Dedifferentiated amniotic fluid mesenchymal stem cell (primary cell): ENCODE results near the gene SMAD3.

Source experiments
- DNase-seq: peaks from one replicate; pipeline ENCODE4 v3.0.0-alpha.2; 2016; ENCODE audit errors: extremely low spot score

The SMAD3 gene

DNA sequence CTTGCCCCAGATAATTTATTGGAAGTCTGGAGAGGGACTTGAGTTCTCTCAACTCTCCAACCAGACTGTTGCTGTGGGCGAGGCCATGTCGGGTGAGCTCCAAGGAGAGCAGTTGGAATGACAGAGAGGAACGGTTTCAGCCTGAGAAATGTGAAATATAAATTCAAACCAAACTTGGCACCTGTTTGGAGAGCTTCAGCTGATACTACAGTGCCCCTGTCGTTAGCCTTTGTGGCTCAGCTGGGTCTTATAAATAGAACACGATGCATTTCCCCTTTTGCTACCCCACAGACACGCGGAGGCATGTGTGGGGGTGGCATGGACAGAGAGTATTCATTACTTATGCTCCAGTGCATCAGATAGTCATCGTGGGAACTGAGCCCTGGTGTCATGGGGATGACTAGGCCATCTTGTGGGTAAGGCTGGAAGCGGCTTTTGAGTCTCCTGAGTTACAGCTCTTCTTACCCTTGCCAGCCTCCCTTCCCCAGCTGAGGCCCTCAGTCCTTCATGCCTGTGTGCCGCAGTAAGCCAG is 15.6 kb downstream of the SMAD3 start:
- DNase-seq: peak; percentile 75

DNA sequence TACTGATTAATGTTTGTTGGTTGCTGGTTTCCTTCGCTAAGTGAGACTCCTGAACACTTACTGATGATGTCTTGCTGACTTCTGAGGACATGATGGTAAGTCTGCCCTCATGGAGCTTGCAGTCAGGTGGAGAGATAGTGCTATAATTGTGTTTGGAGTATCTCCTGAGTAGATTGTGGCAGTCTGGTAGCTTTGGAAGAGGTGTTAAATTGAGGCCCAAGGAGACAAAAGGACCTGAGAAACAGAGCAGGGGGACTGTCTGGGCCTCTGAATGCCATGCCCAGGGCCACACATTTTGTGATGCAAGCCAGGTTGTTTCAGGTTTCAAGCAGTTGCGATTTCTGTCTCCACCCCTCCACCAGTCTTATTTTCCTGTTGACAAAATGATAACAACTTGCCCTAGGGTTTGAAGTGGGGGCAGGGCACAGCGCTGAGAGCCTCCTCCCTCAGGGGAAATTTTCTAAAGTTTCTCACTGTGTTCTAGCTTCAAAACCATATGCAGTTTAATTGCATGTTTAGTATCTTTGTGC is 16.7 kb downstream of the SMAD3 start:
- no peak for DNase-seq

DNA sequence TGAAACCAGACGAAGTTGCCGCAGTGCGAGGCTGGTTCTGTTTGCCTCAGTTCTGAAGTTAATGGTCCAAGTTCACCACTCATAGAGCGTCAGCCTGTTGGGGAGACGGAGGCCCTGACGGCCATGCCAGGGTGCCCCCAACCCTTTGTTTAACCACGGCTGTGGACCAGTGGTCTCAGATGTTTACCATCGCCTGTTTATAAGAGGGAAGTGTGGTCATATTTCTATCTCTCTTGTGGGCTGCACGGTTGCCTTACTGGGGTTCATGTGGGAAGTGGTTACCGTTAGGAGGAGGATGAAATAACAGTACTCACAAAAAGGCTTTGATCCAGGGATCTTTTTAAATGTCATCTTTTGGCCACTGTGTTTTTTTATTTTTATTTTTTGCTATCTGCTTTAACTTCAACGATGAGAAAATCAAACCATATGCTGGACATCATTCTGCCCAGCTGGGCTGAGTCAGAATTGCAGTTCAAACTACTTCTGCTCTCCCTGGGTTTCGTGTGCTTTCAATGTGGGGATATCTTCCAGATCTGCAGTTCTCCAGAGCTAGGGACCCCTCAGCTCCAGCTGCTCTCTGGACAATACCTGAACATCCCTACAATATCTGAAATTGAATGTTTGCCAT is 17.8 kb downstream of the SMAD3 start:
- DNase-seq: no peak

DNA sequence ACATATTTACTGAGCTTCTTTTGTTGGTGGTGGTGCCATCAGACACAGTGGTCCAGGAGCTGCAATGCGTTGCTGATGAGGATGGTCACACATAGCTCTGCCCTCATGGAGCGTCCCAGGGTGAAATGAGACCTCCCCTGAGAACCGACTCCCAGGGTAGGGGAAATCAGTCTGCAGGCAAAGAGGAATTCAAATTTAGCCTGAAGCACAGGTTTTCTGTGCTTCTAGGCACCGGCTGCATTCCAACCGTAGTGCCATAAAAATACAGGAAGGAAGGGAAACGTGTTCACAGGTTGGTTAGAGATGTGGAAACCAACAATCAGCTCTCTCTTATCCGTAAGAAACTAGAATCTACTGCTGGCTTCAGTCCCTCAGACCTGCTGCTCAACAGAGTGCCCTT is 19.2 kb downstream of the SMAD3 start:
- DNase-seq: no peak

DNA sequence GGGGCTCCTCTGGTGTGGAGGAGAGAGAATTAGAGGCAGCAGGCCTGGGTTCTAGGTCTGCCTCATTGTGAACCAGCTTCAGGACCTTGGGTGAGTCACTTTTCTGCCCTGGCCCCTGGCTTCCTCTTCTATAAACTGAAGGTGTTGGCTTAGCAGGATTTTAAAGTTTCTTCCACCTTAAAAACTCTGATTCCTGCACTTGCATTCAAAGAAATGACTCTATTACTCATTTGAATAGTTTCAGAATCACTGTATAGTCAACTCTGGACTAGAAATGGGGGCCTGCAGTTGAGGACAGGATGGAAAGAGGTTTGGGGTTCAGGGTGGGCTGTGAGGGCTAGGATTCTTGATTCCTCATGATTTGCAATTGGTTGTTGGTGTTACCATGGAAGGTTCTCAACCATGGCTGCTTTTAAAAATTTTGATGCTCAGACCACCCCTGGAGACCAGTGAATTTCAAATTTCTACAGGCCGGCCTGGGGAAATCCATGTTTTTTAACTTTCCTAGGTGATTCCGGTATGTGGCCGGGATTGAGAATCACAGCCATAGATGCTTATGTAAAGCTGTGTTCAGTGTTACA is 19.9 kb downstream of the SMAD3 start:
- no peak for DNase-seq

DNA sequence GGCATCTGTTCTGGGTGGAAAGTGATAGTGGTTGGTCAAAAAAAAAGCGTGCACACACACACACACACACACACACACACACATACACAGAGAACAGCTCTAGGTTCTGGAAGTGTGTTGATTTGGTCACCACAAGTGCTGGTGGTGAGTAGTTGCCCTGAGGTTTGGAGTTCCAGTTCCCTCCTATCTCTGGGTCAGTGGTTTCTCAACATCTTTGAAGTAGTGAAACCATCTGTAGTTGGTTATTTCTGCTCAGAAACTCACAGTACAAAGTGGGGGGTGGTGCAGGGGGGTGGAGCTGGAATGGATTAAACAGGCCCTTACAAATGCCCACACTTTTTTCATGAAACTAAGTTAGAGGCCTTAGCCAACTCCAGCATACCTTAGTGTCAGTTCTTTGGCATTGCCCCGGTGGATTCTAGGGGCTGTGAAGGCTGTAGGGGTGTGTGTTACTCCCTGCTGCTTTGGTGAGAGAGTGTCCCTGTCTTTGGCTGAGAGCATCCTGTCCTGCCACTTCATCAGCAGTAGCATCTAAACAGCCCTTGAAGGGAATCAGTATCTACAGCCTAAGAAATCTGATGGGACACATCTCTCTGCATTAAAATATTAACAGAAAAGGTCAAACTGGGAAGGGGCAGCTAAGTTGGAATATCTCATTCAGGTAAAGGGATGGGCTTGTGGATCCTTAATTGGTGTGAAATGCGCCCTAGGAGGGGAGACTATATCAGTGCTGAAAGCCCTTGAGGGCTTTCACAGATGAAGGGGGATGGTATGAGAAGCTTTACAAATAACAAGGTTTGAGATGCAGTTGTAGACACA is 20.6 kb downstream of the SMAD3 start:
- peak; percentile 67 for DNase-seq

DNA sequence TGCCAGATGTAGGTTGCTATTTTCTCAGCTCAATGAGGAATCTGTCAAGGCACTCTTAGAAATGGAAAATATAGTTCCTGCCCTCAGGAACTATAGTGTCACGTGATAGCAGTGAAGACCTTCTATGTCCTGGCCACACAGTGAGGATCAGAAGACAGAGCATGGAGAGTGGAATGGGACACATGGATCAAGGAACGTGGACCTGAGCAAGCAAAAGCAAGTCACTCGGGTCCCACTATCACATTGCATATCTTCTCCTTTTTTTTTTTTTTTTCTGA is 21.2 kb downstream of the SMAD3 start:
- no peak for DNase-seq

DNA sequence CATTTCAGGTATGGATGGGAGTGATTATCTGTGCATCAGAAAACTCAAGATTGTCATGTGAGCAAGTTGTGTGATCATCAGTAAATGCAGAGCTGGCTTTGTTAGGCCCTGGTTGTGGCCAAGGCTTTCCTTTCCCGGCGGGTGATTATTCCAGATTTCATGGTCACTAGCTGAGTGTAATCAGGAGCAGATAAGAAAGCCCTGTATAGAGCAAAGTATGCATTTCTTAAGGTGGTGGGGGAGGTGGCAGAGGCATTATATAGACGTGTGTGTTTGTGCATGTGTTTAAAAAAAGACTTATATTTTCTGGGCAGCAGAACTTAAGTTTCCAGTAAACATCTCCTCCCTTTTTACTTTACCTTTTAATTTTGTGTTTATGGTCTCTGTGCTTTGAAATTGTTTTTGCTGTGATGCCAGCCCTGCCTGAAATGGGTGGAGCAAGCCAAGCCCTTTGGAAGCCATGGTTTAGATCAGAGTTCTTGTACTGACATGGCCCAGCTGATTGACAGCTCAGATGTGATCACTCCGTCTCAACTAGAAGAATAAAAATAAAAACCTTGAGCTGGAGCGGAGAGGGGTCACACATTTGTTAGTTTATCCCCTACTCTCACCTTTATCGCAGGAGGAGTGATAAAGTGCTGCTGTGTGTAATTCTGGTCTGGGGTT is 22.2 kb downstream of the SMAD3 start:
- no peak for DNase-seq

DNA sequence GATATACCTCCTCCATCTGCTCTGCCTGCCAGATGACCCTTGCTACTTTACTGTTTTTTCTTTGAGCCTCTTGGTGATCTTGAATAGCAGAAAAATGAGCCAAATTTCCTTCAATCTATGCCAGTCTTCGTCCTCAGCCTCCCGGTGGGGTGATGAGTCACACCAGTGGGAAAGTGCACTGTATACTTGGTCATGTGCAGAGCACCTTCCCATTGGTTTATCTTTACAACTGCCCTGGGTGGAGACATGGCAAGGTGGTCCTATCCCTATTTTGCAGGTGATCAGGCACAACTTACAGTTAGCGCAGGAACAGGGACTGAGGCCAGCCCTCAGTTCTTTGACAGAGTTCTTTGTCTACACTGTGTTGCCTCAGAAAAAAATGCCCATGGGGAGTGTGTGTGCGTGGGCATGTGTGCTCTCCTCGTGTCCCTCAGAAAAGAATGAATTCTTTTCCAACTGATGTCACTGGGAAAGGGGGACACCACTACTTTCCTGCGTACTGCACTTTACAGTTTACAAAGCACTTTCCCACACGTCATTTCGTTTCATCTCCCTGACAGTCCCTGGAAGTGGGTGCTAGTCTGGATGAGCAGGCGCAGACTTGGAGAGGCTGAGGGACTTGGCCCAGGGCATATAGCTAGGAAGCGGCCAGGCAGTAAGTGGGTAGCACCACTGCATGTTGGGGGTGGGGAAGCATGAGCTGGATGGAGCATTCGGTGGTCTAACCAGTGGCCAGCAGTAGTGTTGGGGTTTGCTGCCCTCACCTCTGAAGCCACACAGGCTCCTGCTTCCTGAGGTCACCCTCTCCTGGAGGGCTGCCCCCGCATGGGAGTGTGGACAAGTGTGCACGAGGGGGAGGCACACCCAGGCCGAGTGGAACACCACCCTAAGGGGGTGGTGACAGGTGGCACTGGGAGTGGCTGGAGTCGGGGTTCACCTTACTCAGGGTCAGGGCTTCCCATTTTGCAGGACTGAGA is 24.1 kb downstream of the SMAD3 start:
- DNase-seq: no peak

DNA sequence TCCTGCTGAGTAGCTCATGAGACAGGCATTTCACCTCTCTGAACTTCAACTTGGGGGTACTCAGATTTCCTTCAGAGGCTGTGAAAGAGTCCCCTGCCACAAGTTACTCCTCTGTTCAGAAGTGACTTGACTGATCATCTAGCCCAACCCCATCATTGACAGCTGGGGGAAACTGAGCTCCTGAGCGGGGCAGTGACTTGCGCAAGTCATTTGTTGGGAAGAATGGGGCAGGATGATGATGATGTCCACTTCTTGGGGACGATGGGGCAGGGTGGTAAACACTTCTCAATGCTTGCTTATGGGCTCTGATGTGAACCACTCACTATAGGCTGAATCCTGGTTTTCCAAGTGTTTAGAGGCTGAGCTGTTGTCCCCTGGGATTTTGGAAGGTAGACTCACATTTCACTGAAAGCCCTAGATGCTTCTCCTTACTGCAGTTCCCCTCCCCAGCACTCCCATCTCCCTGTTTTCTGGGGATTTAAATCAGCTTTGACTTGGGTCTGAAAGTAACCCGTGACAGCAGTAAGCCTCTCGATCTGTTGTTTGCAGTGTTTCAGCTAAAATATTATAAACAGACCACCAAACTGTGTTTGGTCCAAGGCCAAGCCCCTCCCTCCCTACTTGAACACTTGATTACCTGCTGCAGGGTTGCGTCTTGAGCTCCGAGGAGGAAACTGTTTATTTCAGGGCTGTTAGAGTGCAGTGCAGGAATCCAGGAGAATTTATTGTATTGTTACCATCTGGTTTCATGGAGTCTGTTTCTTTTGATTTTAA is 25.1 kb downstream of the SMAD3 start:
- DNase-seq: no peak

DNA sequence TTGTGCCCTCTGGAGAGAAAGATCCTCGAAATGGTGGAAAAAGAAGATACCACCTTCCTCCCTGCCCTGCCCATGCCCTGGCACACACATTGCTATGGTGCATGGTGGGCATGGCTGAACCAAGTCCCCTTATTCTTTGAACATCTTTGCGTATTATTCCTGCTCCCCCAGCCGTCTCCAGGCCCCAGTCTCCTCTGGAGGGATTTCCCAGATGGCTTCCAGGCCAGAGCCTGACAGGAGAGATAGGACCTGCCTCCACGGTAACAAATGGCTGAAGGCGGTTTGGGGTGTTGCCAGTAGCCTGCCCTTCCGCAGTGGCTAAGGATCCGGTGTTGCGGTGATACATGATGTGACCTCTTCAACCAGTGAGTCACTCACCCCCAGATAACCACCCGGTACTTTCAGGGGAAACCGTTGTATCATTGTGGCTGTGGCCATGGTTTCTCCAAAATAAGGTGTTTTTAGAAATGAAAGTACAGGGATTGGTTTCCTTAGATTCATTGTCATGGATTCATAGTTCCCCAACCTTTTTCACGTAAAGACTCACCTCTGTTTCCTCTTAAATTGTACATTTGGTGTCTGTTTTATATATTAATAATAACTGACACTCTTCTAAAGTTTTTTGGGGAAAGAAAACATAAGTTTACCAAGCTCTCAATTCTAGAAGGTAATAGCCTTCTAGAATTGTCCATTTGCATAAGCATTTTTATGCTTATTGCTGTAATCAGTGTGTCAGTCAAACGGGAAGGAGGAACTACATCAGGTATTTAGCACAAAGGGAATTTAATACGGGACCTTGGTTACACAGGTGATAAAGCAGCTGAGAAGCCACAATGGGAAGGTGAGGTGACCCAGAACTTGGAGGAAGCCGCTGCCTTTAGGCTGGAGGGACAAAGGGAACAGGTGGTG is 25.9 kb downstream of the SMAD3 start:
- DNase-seq: no peak

DNA sequence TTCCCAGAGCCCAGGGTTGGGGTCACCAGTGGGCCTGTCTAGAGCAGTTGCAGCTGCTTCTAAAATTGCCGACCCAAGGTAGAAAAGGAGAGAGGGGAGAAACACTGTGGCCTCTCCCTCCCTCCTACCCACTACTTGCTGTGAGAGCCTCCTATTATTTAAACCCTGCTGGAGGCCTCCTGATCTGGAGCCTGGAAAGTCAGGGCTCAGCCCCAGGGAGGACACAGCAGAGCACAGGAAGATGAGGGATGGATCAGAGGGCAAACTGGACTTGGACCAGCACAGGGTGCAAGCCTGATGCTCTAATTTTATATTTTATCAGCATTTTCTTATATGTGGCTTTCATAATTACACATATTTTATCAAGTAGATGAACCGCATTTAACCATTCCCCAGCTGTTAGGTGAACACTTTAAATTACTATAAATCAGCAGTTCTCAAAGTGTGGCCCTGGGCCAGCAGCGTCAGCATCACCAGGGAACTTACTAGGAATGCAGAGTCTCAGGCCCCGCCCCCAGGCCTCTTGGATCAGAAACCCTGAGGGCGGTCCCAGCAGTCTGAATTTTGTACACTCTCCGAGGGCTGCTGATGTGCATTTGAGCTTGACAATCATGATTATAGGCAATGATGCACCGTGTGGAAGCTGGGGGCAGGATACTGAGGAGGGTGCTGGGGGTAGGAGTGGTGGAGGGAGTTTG is 26.7 kb downstream of the SMAD3 start:
- no peak for DNase-seq

DNA sequence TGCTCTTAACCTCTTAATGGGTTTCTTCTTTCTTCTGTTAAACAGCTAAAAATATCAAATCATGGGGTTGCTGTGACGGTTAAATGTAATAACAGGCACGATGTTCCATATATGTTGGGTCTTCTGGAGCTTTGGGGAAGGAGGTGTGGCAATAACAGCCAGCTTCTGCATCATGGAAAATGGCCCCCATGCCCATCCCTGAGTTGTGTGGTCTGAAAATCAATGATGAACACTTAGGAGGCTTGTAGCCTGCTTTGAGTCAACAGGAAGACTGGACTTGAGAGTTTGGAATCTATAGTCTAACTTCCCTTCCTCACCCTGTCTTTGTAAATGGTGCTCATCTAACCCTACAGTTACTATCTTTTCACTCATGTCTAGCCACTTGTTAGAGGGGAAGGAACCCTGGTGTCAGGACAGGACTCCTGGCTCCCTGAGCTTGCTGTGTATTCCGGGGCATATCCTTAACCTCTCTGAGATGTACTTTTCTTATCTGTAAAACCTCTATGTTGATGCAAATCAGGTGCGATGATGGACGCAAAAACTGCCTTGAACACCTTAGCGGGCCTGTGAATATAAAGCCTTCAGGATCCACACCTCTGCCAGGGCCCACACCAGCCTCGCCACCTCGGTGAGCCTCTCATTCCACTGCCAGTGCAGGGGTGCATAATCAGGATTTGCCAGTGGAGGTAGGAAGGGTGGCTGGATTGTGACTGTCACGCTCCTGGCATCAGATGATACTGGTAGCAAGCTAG is 27.5 kb downstream of the SMAD3 start:
- no peak for DNase-seq

DNA sequence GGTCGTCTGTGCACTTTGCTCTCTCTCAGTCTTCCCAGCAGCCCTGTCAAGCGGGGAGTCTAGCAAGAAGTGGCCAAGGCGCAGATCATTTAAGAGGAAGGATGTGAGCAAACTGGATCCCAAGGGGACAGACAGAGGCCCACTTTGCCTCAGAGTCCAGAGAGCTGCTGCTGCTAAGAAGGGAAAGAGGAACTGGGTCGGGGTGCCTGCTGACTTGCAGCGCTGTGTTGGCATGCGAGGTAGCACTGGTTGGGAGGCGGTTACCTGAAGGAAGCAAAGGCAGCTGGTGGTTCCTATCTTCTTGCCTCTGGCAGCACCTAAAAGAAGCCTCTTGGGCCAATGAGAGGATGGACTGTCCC is 28.1 kb downstream of the SMAD3 start:
- DNase-seq: no peak

DNA sequence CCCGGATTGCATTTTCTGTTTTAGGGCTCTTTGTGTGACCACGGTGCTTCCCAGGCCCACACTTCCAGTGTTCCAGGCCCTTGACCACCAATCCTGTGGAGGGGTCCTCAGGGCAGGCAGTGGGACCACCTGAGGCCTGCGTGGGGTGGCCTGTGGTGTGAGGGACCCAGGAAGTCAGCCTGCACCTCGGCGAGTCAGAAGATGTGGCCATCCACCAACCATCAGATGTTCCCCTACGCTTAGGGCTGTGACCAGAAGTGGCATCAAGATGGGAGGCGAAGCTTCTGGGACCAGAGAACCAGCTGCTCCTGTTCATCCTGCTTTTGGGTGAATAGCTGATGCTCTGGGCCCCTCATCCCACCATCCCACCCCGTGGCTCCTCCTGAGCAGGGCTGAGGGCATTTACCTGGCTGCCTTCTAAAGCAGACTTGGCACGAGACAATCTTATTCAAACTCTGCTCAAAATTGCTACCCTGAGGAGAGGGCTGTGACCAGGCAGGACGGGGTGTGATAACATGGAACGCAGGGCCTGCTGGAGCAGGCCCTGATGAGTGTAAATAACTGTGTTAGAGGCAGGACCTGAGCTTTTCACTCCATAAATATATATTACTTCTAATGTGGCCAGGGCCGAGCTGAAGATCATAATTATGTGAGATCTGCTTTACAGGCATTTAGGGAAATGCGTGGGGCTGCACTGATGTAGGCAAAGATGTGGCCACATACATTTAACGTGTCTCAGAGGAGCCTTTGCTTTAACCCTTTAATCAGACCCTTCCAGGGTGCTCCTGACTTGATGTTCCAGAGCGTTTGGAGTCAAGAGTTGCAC is 28.8 kb downstream of the SMAD3 start:
- no peak for DNase-seq

DNA sequence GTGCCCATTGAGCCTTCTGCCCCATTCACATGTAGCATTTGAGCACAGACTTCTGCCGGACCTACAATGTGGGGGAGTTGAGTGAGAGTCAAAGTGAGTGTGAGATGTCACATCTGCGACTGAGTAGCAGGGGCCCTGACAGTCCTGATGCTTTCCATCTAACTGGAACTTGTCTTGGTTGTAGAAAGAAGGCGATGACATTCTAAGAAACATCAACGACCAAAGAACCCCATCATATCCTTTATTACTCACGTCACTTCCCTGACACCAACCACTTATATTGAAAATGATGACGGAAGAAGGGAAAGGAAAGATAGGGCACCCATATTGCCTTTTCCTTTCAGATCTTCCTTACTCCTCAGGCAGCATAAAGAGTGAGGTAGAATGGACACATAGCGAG is 30.5 kb downstream of the SMAD3 start:
- no peak for DNase-seq
